22Rv1 (cell line): Measurements from ENCODE around the gene STAP2.

Source experiments
- H3K27ac ChIP-seq: fragments of 450-650 bp; 2 replicates; pipeline ENCODE4 v1.5.1; 2017
- ZFX ChIP-seq: fragments of 450-650 bp; IDR thresholded peaks from 2 replicates; pipeline ENCODE4 v1.6.1; 2017; ENCODE audit warnings: antibody characterized with exemption, borderline replicate concordance
- TF ChIP-seq, protein P1 (sequence below): fragments of 450-650 bp; IDR thresholded peaks from 2 replicates; pipeline ENCODE4 v1.5.1; 2017; ENCODE audit warnings: mild to moderate bottlenecking

Gene STAP2

DNA sequence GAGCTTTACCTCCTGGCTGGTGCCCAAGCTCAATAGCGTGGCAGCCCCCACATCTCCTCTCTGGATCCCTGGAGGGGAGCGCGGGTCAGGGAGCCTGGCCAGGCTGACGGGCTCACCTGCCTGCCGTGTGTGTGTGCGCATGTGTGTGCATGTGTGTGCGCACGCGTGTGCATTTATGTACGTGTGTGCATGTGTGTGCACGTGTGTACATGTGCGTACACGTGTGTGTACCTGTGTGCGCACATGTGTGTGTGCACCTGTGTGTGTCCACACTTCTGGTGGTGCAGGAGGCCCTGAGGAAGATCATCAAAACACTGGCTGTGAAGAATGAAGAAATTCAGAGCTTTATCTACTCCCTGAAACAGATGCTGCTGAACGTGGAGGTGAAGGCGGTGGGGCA, 33.0 kb downstream of the STAP2 start:
- TF ChIP-seq ZFX: no peak
- TF ChIP-seq, protein P1, sequence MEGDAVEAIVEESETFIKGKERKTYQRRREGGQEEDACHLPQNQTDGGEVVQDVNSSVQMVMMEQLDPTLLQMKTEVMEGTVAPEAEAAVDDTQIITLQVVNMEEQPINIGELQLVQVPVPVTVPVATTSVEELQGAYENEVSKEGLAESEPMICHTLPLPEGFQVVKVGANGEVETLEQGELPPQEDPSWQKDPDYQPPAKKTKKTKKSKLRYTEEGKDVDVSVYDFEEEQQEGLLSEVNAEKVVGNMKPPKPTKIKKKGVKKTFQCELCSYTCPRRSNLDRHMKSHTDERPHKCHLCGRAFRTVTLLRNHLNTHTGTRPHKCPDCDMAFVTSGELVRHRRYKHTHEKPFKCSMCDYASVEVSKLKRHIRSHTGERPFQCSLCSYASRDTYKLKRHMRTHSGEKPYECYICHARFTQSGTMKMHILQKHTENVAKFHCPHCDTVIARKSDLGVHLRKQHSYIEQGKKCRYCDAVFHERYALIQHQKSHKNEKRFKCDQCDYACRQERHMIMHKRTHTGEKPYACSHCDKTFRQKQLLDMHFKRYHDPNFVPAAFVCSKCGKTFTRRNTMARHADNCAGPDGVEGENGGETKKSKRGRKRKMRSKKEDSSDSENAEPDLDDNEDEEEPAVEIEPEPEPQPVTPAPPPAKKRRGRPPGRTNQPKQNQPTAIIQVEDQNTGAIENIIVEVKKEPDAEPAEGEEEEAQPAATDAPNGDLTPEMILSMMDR: no peak
- no peak overlapping the region for H3K27ac ChIP-seq

DNA sequence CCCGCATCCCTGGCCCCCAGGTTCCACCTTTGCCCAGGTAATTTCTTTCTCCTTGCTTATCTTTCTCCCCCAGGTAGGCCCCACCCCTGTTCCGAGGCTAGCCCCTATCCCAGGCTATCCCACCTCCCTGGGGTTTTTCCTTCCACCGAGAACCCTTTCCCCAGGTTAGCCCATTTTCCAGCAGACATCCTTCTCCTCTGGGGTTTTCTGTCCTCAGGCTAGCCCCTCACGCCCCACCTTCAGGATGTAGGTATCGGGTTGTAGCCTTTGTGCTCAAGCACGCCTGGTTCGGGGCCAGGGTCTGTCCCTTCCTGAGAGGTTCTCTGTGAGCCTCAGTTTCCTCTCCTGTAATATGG, 33.4 kb downstream of the STAP2 start:
- TF ChIP-seq ZFX: no peak
- TF ChIP-seq, protein P1: no peak
- no peak overlapping the region for H3K27ac ChIP-seq

DNA sequence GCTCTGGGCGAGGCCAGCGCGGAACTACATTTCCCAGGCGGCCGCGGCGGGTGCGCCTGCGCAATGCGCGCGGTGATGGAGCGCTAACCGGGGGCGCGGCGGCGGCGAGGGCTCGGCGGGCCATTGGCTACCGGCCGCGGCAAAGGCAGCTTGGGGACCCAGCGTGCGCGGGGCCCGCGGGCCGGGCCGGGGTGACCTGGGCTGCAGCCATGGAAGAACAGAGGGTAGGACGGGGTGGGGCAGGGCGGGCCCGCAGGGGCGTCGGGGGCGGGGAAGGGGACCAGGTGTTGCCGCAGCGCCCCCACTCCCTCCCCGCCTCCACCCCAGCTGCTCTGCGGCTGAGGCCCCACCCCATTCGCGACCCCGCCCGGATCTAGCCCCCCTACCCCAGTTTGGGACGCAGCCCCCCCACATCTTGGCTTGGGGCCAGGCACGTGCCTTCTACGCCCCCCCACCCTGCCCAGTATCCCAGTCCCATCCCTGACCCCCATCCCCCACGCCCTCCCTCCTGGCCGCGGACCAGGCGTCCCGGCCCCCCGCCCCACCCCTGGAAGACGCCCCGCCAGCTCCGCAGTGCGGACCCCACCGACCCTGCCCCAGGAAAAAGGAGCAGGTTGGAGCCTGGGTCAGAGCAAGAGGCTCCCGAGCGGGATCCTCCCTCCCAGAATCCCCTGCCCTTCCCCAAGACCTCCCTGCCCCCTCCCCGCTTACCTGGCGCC, 33.9 kb downstream of the STAP2 start, which contains the start of gene FSD1:
Gene FSD1, plus strand, starts transcription at position 61 of the 719 bp plus-strand sequence. Its CDS starts 149 bp downstream, at position 210.
- H3K27ac ChIP-seq: no peak within 1 kb of the TSS
- TF ChIP-seq, protein P1: no peak
- TF ChIP-seq ZFX: no peak

DNA sequence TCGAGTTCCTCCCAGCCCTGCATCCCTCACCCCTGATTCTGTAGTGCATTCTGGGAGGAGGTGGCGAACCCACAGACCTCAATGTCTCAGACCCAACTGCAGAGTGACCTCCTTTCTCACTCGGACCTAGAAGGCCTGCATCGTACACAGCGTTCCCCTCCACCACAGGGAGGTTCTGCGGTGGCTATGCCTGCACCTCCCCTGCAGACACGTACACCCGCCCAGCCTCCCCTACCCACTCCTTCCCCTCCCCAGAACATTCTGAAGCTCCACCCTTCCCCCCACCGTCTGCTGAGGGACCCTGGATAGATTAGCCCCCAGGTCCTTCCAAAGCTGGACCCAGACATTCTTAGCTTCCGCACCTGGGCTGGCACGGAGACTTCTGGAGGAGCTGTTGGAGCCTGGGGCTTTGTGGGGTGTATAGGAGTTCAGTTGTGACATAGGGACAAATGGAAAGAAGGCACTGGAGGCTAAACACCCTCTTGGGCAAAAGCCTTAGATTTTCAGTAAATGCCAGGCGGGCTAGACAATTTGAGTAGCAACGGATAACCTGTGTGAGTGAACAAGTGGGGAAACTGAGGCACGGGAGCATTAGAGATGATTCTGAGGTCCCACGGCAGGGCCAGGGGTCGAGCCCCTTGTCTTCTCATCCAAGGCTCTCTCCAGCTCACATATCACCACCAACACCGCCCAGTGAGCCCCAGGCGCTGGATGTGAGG, 34.6 kb downstream of the STAP2 start:
- TF ChIP-seq, protein P1: no peak
- no peak for TF ChIP-seq ZFX
- H3K27ac ChIP-seq: no peak overlapping the region

DNA sequence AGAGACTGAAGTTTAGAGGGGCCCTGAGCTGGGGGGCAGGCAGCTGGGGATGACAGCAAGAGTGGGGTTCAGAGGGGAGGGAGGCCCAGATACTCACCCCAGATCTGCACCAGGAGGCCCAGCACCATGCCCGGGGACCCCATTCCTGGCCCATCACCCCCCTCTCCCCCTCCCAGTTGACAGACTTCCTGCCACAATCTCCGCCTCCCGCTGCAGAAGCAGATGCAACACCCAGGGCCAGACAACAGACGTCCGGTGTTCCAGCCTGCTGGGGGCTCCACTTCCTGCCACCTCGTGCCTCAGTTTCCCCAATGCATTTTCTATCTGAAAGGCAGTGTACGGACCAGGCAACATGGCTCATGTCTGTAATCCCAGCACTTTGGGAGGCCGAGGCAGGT, 36.4 kb downstream of the STAP2 start, which contains the start of gene TMIGD2:
Gene TMIGD2, minus strand, starts transcription at position 147 of the 398 bp plus-strand sequence. Its CDS starts 4 bp downstream, at position 143.
- H3K27ac ChIP-seq: no peak within 1 kb of the TSS
- no peak for TF ChIP-seq ZFX
- TF ChIP-seq, protein P1: no peak

DNA sequence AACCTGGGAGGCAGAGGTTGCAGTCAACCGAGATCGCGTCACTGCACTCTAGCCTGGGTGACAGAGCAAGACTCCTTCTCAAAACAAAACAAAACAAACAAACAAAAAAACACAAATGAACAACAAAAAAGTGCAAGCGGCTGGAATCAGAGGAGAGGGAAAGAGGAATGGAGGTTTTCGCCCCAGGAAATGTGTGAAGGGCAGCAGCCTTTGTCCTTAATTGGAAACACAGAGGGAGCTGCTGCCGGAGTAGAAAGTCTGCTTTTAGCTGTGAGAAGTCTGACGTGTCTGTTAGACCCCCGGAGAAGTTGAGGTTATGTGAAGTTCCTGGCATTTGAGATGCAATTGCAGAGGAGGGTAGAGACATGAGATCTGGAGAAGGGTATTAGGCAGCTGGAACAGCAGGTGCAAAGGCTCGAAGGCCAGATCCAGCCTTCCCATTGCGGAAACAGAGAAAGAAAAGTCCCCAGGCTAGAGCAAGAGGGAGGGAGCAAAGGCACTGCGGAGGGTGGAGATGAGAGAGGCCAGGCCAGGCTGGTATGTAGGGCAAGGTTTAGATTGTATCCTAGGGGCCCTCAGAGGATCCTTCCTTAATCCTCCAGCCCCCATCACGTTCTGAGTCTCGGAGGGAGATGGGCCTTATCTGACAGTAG, 36.9 kb downstream of the STAP2 start:
- H3K27ac ChIP-seq: no peak overlapping the region
- no peak for TF ChIP-seq ZFX
- TF ChIP-seq, protein P1: no peak
